Measurements from ENCODE around the gene ABTB1. TPM values are rescaled to one million over a fixed set of nuclear protein-coding genes. Genes with fewer than 3 reads are reported as not detected.
"Not testable (repeated sequence)": the region's sequence is repeated elsewhere in the genome, so short reads cannot be mapped to it uniquely, and the experiment has no call there.

Gene ABTB1
- total RNA-seq, 2 experiments from 2014 or later, result 4.4 to 14.5 TPM

GRCh38 chr3:127680146-127680661 is 7.5 kb downstream of the ABTB1 start:
- intact Hi-C loops (cut with micrococcal nuclease; ENCODE audit: unreplicated experiment), result no loop called here
- Histone ChIP-seq H3K27ac (ENCODE audit: low read depth, low read length, poor library complexity, severe bottlenecking) (no peak overlapping the region), H3K4me2 (ENCODE audit: low read length) (no peak overlapping the region), H2AFZ (ENCODE audit: low read length) (no peak overlapping the region), H3K79me2 (ENCODE audit: insufficient read depth, low read depth, low read length) (no peaks in the 10 kb centered on the region), H3K9me2 (ENCODE audit: insufficient read depth, low read length) (no peaks in the 10 kb centered on the region), H3K4me1 (ENCODE audit: insufficient read depth, low read length, poor library complexity, severe bottlenecking) (peaks cover 16% of the 10 kb centered on the region), H3K36me3 (ENCODE audit: insufficient read depth, low read length) (no peaks in the 10 kb centered on the region), H3K9me3 (ENCODE audit: low read length) (no peaks in the 10 kb centered on the region), H3K4me3 (ENCODE audit: low read depth, low read length, poor library complexity, severe bottlenecking) (no peak overlapping the region), H4K20me1 (ENCODE audit: insufficient read depth, low read length) (no peaks in the 10 kb centered on the region)
- ChIA-PET CTCF (ENCODE audit: unreplicated experiment) (no interaction called here), POLR2A (interaction anchor here (0.6 to 1.4 kb wide), 3 partner anchors 54 to 718 kb away, joined by 3 read pairs; no protein-coding TSS in a partner anchor)
- no peak for DNase-seq (ENCODE audit: low spot score)
- no peak for TF ChIP-seq CTCF (conservative IDR thresholded peaks at IDR 0.05; ENCODE audit: low read length)
- no peak for TF ChIP-seq EZH2phosphoT487 (IDR thresholded peaks at IDR 0.05; ENCODE audit: borderline replicate concordance, low read depth, low read length)
- no TSS peak for BruUV-seq (replicated peaks)

GRCh38 chr3:127680798-127681221 is 8.1 kb downstream of the ABTB1 start:
- BruUV-seq (replicated peaks), result no TSS peak
- DNase-seq (ENCODE audit: low spot score), result no peak
- intact Hi-C loops (cut with micrococcal nuclease; ENCODE audit: unreplicated experiment), result no loop called here
- ChIA-PET POLR2A (no interaction called here), CTCF (ENCODE audit: unreplicated experiment) (interaction anchor here (1.5 kb wide), 1 partner anchor 16 kb away, joined by 3 read pairs; no protein-coding TSS in a partner anchor)
- TF ChIP-seq EZH2phosphoT487 (IDR thresholded peaks at IDR 0.05; ENCODE audit: borderline replicate concordance, low read depth, low read length), result no peak
- no peak for TF ChIP-seq CTCF (conservative IDR thresholded peaks at IDR 0.05; ENCODE audit: low read length)
- Histone ChIP-seq H3K4me2 (ENCODE audit: low read length) (no peak overlapping the region), H3K9me2 (ENCODE audit: insufficient read depth, low read length) (no peaks in the 10 kb centered on the region), H3K4me3 (ENCODE audit: low read depth, low read length, poor library complexity, severe bottlenecking) (no peak overlapping the region), H2AFZ (ENCODE audit: low read length) (no peak overlapping the region), H3K9me3 (ENCODE audit: low read length) (no peaks in the 10 kb centered on the region), H3K36me3 (ENCODE audit: insufficient read depth, low read length) (no peaks in the 10 kb centered on the region), H4K20me1 (ENCODE audit: insufficient read depth, low read length) (no peaks in the 10 kb centered on the region), H3K27ac (ENCODE audit: low read depth, low read length, poor library complexity, severe bottlenecking) (no peak overlapping the region), H3K79me2 (ENCODE audit: insufficient read depth, low read depth, low read length) (no peaks in the 10 kb centered on the region), H3K4me1 (ENCODE audit: insufficient read depth, low read length, poor library complexity, severe bottlenecking) (peaks cover 16% of the 10 kb centered on the region)

- H3K4me3 ChIP-seq (ENCODE audit: low read depth, low read length, poor library complexity, severe bottlenecking); H3K36me3 ChIP-seq (ENCODE audit: insufficient read depth, low read length); H2AFZ ChIP-seq (ENCODE audit: low read length); H3K27ac ChIP-seq (ENCODE audit: low read depth, low read length, poor library complexity, severe bottlenecking); H3K4me2 ChIP-seq (ENCODE audit: low read length); BruUV-seq (replicated peaks); H3K79me2 ChIP-seq (ENCODE audit: insufficient read depth, low read depth, low read length); intact Hi-C loops (cut with micrococcal nuclease; ENCODE audit: unreplicated experiment); DNase-seq (ENCODE audit: low spot score); H3K9me3 ChIP-seq (ENCODE audit: low read length); H4K20me1 ChIP-seq (ENCODE audit: insufficient read depth, low read length); H3K9me2 ChIP-seq (ENCODE audit: insufficient read depth, low read length): not testable (repeated sequence)
- CTCF ChIA-PET (ENCODE audit: unreplicated experiment), result interaction anchor here (1.5 kb wide), 1 partner anchor 15 kb away, joined by 3 read pairs; no protein-coding TSS in a partner anchor
- H3K4me1 ChIP-seq (ENCODE audit: insufficient read depth, low read length, poor library complexity, severe bottlenecking), result peaks cover 16% of the 10 kb centered on the region
- POLR2A ChIA-PET, result interaction anchor here (0.6 to 1.3 kb wide), 2 partner anchors 22 to 951 kb away, joined by 3 read pairs; no protein-coding TSS in a partner anchor
These were observed 9.4 kb downstream of the ABTB1 start for GRCh38 chr3:127682175-127682554.

All from OCI-LY7 (cell line).